Loucy (cell line): ENCODE results near the gene THSD7A.

Source experiments
- CTCF ChIP-seq: fragments of 200-600 bp; sonication (generic); conservative IDR thresholded peaks from 2 replicates; pipeline ENCODE4 v1.5.1; 2014; ENCODE audit warnings: mild to moderate bottlenecking, antibody characterized with exemption, low read length
- EZH2phosphoT487 ChIP-seq: fragments of 200-600 bp; IDR thresholded peaks from 2 replicates; pipeline ENCODE4 v1.6.1; 2018; ENCODE audit warnings: antibody characterized with exemption, mild to moderate bottlenecking, moderate library complexity, borderline replicate concordance

- TF ChIP-seq EZH2phosphoT487 = no peak
- TF ChIP-seq CTCF = no peak
These were observed 117.3 kb downstream of the THSD7A start for GRCh38 chr7:11714676-11715075.
